BLaER1 treated with 17β-estradiol and CSF1 and Interleukin-3, amounts not matched to agents 10 nM and 100 nM (cell line): Measurements from ENCODE around the gene ZNF592.

Experiments
- H3K27ac ChIP-seq, 11 experiments: shearing (Covaris generic); formaldehyde crosslinking; 2 replicates each; pipeline ENCODE4 v1.8.1; 2022
- H3K27me3 ChIP-seq, 11 experiments: shearing (Covaris generic); formaldehyde crosslinking; 2 replicates each; pipeline ENCODE4 v1.8.1; 2022
- H3K36me3 ChIP-seq, 11 experiments: shearing (Covaris generic); formaldehyde crosslinking; 2 replicates each; pipeline ENCODE4 v1.8.1; 2022
- H3K4me1 ChIP-seq, 10 experiments: shearing (Covaris generic); formaldehyde crosslinking; 2 replicates each; pipeline ENCODE4 v1.8.1; 2022
- H3K4me2 ChIP-seq, 11 experiments: shearing (Covaris generic); formaldehyde crosslinking; 2 replicates each; pipeline ENCODE4 v1.8.1; 2022
- H3K4me3 ChIP-seq, 10 experiments: shearing (Covaris generic); formaldehyde crosslinking; 2 replicates each; pipeline ENCODE4 v1.8.1; 2022
- H3K9ac ChIP-seq, 11 experiments: shearing (Covaris generic); formaldehyde crosslinking; 2 replicates each; pipeline ENCODE4 v1.8.1; 2022
- H3K9me3 ChIP-seq, 11 experiments: shearing (Covaris generic); formaldehyde crosslinking; replicated peaks in 1 of 11; 2 replicates each; pipeline ENCODE4 v1.8.1; 2022
- H4K20me1 ChIP-seq, 11 experiments: shearing (Covaris generic); formaldehyde crosslinking; 2 replicates each; pipeline ENCODE4 v1.8.1; 2022
- Cebpa-rat ChIP-seq, 11 experiments: shearing (Covaris generic); IDR thresholded peaks; 2 replicates each; pipeline ENCODE4 v1.8.1; 2022

ZNF592 gene

DNA sequence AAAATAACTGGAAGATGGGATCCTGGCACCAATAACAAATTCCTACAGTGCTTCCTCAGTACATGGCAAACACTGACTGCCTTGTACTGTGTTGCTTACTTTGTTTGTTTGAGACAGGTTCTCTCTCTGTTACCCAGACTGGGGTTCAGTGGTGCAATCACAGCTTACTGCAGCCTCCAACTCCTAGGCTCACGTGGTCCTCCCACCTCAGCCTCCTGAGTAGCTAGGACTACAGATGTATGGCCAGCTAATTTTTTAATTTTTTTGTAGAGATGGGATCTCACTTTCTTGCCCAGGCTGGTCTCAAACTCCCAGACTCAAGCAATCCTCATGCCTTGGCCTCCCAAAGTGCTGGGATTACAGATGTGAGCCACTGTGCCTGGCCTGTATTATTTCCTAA lies 65.0 kb downstream of the ZNF592 start:
- H3K36me3 ChIP-seq, result peaks cover 0 to 14% (median 2%) of the 10 kb centered on the region in 11 experiments; a peak in 5 of 22 replicates
- H3K4me1 ChIP-seq, result peaks cover 11 to 23% (median 18%) of the 10 kb centered on the region in 10 experiments
- no peak overlapping the region for H3K9ac ChIP-seq
- no peak overlapping the region for H3K4me3 ChIP-seq
- no peak for TF ChIP-seq Cebpa-rat (IDR thresholded peaks at IDR 0.05)
- no peaks in the 10 kb centered on the region for H3K27me3 ChIP-seq
- no peak overlapping the region for H3K4me2 ChIP-seq
- H4K20me1 ChIP-seq, result no peaks in the 10 kb centered on the region
- peaks cover 0 to 4% (median 0%) of the 10 kb centered on the region in 11 experiments; a peak in 2 of 22 replicates for H3K9me3 ChIP-seq
- H3K27ac ChIP-seq, result no peak overlapping the region

DNA sequence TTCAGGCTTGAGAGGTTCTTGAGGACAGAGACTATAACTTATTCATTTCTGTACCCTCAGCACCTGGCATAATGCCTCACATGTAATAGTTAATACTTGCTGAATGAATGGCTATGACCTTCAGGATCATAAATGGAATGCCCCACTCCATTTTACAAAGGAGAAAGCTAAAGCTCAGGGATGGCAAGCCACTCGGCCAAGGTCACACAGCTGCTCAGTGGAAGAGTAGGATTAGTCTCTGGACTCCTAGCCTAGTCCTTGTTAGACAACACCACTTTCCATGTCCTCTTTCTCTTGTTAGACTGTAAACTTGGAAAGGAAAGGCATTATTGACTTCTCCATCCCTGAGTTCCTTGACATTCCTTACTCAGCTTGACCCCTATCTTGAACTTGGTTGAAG lies 65.5 kb downstream of the ZNF592 start:
- no peak for TF ChIP-seq Cebpa-rat (IDR thresholded peaks at IDR 0.05)
- Histone ChIP-seq H3K27ac (no peak overlapping the region), H3K4me1 (peaks cover 13 to 27% (median 21%) of the 10 kb centered on the region in 10 experiments), H4K20me1 (no peaks in the 10 kb centered on the region), H3K4me2 (no peak overlapping the region), H3K9ac (no peak overlapping the region), H3K9me3 (peaks cover 0 to 4% (median 0%) of the 10 kb centered on the region in 11 experiments; a peak in 2 of 22 replicates), H3K4me3 (no peak overlapping the region), H3K27me3 (no peaks in the 10 kb centered on the region), H3K36me3 (peaks cover 0 to 9% (median 0%) of the 10 kb centered on the region in 11 experiments; a peak in 3 of 22 replicates)

DNA sequence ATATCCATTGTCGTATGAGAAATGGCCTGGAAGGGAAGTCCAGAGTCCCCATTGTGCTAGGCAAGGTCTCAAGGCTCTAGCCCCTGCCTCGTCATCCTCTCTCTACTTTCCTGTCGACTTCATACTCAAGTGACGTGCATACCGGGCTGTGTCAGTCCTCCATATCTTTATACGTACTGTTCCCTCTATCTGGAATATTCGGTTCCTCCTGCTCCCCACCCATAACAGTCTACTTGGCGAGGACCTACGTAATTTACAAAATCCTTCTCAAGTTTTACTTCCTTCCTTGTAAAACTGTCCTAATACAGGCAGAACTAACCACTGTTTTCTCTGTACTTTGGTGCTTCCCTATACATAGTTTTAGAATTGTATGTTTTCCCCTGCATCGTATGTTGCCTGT lies 66.5 kb downstream of the ZNF592 start:
- no peak overlapping the region for H3K4me2 ChIP-seq
- no peaks in the 10 kb centered on the region for H4K20me1 ChIP-seq
- H3K27ac ChIP-seq, result no peak overlapping the region
- no peak overlapping the region for H3K4me3 ChIP-seq
- H3K4me1 ChIP-seq, result peaks cover 16 to 29% (median 26%) of the 10 kb centered on the region in 10 experiments
- no peaks in the 10 kb centered on the region for H3K27me3 ChIP-seq
- H3K9ac ChIP-seq, result no peak overlapping the region
- no peak for TF ChIP-seq Cebpa-rat (IDR thresholded peaks at IDR 0.05)
- peaks cover 0 to 4% (median 0%) of the 10 kb centered on the region in 11 experiments; a peak in 2 of 22 replicates for H3K9me3 ChIP-seq
- 0 out of 22 replicates have a peak, but pooled peaks cover 0 to 9% (median 0%) of the 10 kb centered on the region in 11 experiments for H3K36me3 ChIP-seq

- Histone ChIP-seq H3K27me3 (no peaks in the 10 kb centered on the region), H3K9ac (no peak within 1 kb of the TSS), H3K4me3 (no peak within 1 kb of the TSS), H3K4me1 (peaks cover 12 to 29% (median 24%) of the 10 kb centered on the region in 10 experiments), H3K9me3 (peaks cover 0 to 4% (median 0%) of the 10 kb centered on the region in 11 experiments; a peak in 2 of 22 replicates), H3K27ac (peak within 1 kb of the TSS in 6 of 11 experiments; percentile 6 to 59 (median 31); a peak in 8 of 22 replicates), H3K36me3 (no peaks in the 10 kb centered on the region), H3K4me2 (peak within 1 kb of the TSS; percentile 23 to 52 (median 44); a peak in 20 of 22 replicates), H4K20me1 (no peaks in the 10 kb centered on the region)
- no peak for TF ChIP-seq Cebpa-rat (IDR thresholded peaks at IDR 0.05)
These were observed 68.5 kb downstream of the ZNF592 start, which contains the start of gene ALPK3 for GRCh38 chr15:84816694-84817465. TSS of gene ALPK3 (plus strand) at chr15:84817356. CDS start at chr15:84817453, 97 bp downstream.

DNA sequence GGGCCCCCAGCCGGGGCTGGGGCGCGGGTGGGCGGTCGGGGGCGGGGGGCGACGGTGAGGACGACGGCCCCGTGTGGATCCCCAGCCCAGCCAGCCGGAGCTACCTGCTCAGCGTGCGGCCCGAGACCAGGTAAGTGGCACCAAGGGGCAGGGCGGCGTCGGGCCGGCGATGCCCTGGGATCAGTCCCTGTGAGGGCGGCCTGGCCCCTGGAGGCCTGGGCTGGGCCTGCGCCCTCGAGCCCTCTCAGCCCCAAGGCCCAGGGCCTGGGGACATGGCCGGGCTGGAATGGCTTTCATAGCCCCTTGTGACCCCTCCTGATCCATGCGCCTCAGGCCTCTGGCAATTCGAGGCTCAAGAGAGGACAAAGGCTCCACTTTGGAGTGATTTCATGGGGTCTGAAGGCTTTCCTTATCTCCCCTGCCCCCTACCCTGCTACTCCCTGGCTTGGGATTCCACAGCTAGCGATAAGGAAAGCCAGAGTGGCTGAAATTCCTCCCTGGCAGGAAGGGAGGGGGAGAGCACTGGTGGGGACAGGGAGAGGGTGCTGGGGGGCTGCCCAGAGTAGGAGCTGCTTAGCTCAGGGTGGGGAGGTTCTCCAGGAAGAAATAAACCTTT lies 69.2 kb downstream of the ZNF592 start:
- no peak overlapping the region for H3K4me3 ChIP-seq
- H3K9ac ChIP-seq, result no peak overlapping the region
- H3K4me2 ChIP-seq, result peak overlapping the region; percentile 23 to 52 (median 44); a peak in 18 of 22 replicates
- peak overlapping the region in 6 of 11 experiments; percentile 6 to 59 (median 31); a peak in 8 of 22 replicates for H3K27ac ChIP-seq
- no peaks in the 10 kb centered on the region for H3K36me3 ChIP-seq
- peaks cover 12 to 29% (median 23%) of the 10 kb centered on the region in 10 experiments for H3K4me1 ChIP-seq
- no peak for TF ChIP-seq Cebpa-rat (IDR thresholded peaks at IDR 0.05)
- H3K27me3 ChIP-seq, result no peaks in the 10 kb centered on the region
- no peaks in the 10 kb centered on the region for H4K20me1 ChIP-seq
- H3K9me3 ChIP-seq, result peaks cover 0 to 4% (median 0%) of the 10 kb centered on the region in 11 experiments; a peak in 2 of 22 replicates

GRCh38 chr15:84818261-84819131 lies 70.1 kb downstream of the ZNF592 start:
- Histone ChIP-seq H3K4me1 (peaks cover 12 to 29% (median 23%) of the 10 kb centered on the region in 10 experiments), H3K9ac (no peak overlapping the region), H3K27me3 (no peaks in the 10 kb centered on the region), H4K20me1 (no peaks in the 10 kb centered on the region), H3K4me2 (peak overlapping the region; percentile 23 to 52 (median 44); a peak in 20 of 22 replicates), H3K4me3 (no peak overlapping the region), H3K27ac (peak overlapping the region in 6 of 11 experiments; percentile 6 to 59 (median 31); a peak in 7 of 22 replicates), H3K9me3 (peaks cover 0 to 4% (median 0%) of the 10 kb centered on the region in 11 experiments; a peak in 2 of 22 replicates), H3K36me3 (no peaks in the 10 kb centered on the region)
- TF ChIP-seq Cebpa-rat (IDR thresholded peaks at IDR 0.05), result no peak

DNA sequence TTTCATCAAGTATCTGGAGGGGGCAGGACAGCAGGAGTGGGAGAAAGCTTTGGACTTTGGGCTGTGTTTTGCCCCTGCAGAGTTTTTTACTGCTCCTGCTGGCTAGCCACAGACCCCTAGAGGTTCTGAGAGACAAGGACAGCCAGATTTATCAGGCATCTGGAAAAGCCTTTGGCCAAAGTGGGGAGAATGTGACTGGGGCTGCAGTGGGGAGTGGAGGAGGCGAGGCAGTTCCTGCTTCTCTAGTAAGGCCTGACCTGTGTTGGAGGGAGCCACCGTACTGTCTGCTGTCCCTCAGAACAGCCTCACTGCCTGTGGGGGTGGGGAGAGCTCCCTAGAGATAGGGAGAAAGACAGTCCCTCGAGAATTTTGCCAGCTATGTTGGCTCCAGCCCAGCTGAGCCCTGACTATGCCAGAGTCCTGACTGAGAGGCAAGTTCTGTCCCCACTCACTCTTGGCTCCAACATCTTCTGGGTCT lies 70.9 kb downstream of the ZNF592 start:
- no peaks in the 10 kb centered on the region for H3K27me3 ChIP-seq
- no peaks in the 10 kb centered on the region for H3K36me3 ChIP-seq
- H3K27ac ChIP-seq, result no peak overlapping the region
- H3K9ac ChIP-seq, result no peak overlapping the region
- H4K20me1 ChIP-seq, result no peaks in the 10 kb centered on the region
- H3K9me3 ChIP-seq, result peaks cover 0 to 4% (median 0%) of the 10 kb centered on the region in 11 experiments; a peak in 2 of 22 replicates
- no peak for TF ChIP-seq Cebpa-rat (IDR thresholded peaks at IDR 0.05)
- H3K4me3 ChIP-seq, result no peak overlapping the region
- peak overlapping the region in 5 of 11 experiments; percentile 3 to 36 (median 23); a peak in 5 of 22 replicates for H3K4me2 ChIP-seq
- H3K4me1 ChIP-seq, result peaks cover 12 to 29% (median 23%) of the 10 kb centered on the region in 10 experiments

DNA sequence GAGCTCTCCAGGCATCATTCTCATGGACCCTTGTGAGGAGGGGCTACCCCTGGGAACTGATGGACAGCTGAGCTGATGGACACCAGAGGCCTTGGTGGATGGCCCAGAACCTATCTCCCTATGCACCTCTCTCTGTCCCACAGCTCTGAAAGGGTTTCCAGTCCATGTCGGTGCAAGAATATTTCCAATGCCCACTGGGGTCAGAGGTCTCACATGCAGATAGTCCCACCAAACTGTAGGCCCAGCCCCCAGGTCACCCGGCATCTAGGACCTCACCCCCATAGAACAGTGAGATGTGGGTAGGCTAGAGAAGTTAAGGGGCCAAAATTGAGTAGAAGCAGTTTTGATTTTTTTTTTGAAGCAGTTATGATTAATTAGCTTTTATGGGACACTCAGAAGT lies 71.4 kb downstream of the ZNF592 start:
- Histone ChIP-seq H4K20me1 (no peaks in the 10 kb centered on the region), H3K9me3 (peaks cover 0 to 4% (median 0%) of the 10 kb centered on the region in 11 experiments; a peak in 2 of 22 replicates), H3K27me3 (no peaks in the 10 kb centered on the region), H3K4me1 (peaks cover 12 to 29% (median 22%) of the 10 kb centered on the region in 10 experiments), H3K4me3 (no peak overlapping the region), H3K9ac (no peak overlapping the region), H3K27ac (no peak overlapping the region), H3K4me2 (peak overlapping the region in 4 of 11 experiments; percentile 3 to 36 (median 26); a peak in 4 of 22 replicates), H3K36me3 (no peaks in the 10 kb centered on the region)
- TF ChIP-seq Cebpa-rat (IDR thresholded peaks at IDR 0.05), result no peak
